HEK293T (cell line): Measurements from ENCODE around the gene MBNL2.

Experiments used
- BHLHE40 ChIP-seq: fragments of 450-650 bp; IDR thresholded peaks from 2 replicates; pipeline ENCODE4 v1.6.1; 2016; ENCODE audit warnings: mild to moderate bottlenecking, moderate library complexity, borderline replicate concordance
- CTBP1 ChIP-seq: fragments of 450-650 bp; IDR thresholded peaks from 2 replicates; pipeline ENCODE4 v1.6.1; 2016; ENCODE audit warnings: borderline replicate concordance
- ELF4 ChIP-seq: fragments of 450-650 bp; IDR thresholded peaks from 2 replicates; pipeline ENCODE4 v1.6.1; 2017; ENCODE audit warnings: antibody characterized with exemption
- FOXA1 ChIP-seq: fragments of 450-650 bp; IDR thresholded peaks from 2 replicates; pipeline ENCODE4 v1.6.1; 2016; ENCODE audit warnings: mild to moderate bottlenecking
- FOXK2 ChIP-seq: fragments of 450-650 bp; IDR thresholded peaks from 2 replicates; pipeline ENCODE4 v1.6.1; 2016; ENCODE audit warnings: mild to moderate bottlenecking
- FOXM1 ChIP-seq: fragments of 450-650 bp; IDR thresholded peaks from 2 replicates; pipeline ENCODE4 v1.6.1; 2017; ENCODE audit warnings: mild to moderate bottlenecking, borderline replicate concordance
- L3MBTL2 ChIP-seq: fragments of 450-650 bp; conservative IDR thresholded peaks from 2 replicates; pipeline ENCODE4 v1.6.1; 2016; ENCODE audit warnings: mild to moderate bottlenecking
- TARDBP ChIP-seq: fragments of 450-650 bp; IDR thresholded peaks from 2 replicates; pipeline ENCODE4 v1.6.1; 2016

DNA sequence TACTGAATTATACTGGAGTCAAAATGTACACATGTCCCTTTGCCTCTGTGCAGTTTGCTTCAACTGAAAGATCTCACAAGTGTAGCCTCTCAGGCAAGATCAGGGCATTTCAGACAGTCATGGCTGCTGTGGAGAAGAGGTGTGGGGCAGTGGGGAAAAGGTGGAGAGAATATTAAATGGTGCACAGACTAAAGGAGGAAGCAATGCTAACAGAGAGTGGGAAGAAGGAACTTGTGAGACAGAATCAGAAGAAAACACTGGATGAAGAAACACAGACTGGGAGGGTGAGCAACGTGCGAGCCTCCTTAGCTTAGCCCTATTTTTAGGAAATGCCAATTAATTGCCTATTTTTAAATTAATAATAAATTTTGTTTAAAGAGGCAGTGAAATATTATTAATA is 162.2 kb downstream of the MBNL2 start:
- TF ChIP-seq TARDBP (no peak), BHLHE40 (no peak), FOXA1 (no peak), FOXM1 (no peak), ELF4 (no peak), CTBP1 (no peak), FOXK2 (no peak), L3MBTL2 (no peak)
